Suppressor macrophage treated with lipopolysaccharide for 4 hours (primary cell): Measurements from ENCODE around the gene LPP.

Experiments
- DNase-seq: peaks from one replicate; pipeline ENCODE4 v3.0.0-alpha.2; 2020

The LPP gene

DNA sequence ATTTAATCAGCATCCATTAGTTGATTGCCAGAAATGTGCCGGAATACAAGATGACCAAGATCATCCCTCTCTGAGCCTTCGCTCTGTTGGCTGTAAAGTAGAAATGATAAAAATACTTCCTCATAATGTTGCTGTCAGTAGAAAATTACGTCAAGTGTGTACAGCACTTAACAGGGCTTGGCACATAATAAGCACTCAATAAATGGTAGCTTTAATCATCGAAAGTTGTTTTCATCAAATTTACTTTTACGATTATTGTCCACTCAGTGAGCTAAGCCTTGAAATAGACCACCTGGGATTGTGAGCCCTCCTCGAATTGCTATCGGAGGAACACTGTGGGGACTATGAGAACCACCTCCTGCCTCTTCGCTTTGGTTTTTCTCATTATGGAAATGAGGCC, 716.5 kb downstream of the LPP start:
- no peak for DNase-seq

- DNase-seq: no peak
Observed at GRCh38 chr3:188874576-188874975, 720.6 kb downstream of the LPP start.

GRCh38 chr3:188875413-188875812, 721.5 kb downstream of the LPP start:
- no peak for DNase-seq

DNA sequence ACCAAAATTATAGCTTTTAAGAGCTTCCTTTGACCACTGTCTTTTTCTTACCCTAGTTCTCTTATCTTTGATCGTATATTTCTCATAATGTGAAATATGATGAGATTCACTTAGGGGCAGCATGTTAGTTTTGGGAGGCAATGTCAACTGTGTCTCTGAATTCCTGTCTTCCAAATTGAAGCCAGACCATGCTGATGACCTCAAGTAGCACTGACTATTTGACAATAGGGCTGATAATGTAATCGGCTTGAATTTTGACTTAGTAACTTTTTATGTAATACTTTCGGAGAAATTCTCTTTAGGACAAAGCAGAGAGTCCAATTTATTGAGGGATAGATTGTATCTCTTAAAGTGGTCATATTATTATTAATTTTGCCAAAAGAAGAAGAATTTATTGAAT, 722.4 kb downstream of the LPP start:
- DNase-seq: no peak

DNA sequence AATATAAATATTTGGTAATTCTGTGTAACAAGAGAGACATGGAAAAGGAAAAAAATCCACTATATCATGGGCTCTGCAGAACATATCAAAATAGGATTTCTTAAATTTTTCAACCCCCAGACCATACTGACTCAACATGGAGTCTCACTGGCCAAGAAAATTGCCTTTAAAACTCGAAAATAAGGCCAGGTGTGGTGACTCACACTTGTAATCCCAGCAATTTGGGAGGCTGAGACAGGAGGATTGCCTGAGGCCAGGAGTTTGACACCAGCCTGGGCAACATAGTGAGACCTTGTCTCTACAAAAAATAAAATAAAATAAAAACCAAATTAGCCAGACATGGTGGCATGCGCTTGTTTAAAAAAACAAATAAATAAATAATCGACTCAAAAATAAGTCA, 723.4 kb downstream of the LPP start:
- no peak for DNase-seq

DNA sequence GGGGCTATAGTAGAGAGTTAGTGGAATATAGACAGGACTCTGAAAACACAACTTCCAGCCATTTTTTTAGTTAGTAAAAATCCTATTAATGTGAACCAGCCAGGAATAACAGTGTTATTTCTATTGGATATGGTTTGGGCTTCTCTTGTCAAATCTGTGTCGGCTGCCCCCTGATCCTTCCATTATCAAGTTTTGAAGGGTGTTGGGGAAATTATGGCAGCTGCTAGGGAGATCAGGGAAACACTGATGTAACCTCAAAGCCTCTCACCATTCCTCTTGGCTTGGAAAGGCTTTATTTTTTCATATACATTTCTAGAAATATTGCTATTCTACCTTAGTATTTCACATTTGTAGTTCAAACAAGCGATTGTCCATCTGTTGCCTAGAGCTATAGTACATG, 724.1 kb downstream of the LPP start:
- DNase-seq: no peak

- no peak for DNase-seq
Observed at GRCh38 chr3:188881954-188882641, 728.1 kb downstream of the LPP start.

- no peak for DNase-seq
Observed at GRCh38 chr3:188884299-188885043, 730.5 kb downstream of the LPP start.

DNA sequence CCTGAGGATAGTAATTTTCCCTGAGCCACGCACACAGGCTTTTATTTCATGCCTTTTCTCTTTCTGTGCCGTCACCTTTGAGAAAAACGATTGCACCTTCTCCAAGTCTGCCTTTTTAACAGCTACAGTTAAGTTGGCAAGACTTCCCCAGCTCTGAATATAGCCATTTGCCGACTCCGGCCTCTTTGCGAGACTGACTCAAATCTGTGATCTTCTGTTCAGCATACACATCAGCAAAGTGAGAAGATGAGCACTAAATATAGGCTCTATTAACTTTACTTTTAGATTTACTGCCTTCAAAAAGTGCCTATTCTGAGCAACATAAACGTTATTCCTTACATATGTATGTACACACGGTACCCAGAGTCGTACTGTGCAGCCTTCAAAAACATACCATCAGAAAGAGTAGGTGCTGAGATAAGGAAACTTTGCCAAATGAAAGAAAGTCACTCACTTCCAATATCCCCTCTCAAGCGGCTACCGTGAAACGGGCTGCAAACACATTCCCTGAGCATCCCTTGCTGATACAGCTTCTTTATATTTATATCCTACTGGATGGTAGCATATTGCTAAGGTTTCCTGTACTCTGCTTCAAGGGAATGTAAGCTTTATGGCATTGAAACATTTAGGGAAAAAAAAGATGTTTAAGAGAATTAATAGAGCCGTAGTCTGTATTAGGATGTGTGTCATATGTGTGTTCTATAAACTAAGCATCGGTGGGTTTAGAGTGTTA, 734.5 kb downstream of the LPP start:
- no peak for DNase-seq

DNA sequence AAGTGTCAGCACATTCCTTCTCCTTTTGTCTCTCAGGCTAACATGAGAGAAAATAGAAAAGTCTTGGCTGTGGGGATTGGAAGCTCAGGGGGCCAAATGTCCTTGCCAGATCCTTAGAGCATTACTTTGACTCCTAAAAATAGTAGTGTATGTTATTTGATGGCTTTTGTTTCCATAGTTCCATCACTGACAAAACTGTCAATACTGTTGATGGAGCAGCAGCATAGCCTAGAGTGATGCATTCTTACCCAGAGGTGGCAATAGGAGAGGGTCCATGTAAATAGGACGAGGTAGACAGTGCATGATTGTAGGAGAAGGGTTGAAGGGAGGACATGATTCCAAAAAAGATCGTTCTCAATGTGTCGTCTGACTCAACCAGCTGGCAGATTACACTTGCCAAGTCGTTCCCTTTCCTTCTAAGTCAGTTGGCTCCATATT, 735.1 kb downstream of the LPP start:
- no peak for DNase-seq

DNA sequence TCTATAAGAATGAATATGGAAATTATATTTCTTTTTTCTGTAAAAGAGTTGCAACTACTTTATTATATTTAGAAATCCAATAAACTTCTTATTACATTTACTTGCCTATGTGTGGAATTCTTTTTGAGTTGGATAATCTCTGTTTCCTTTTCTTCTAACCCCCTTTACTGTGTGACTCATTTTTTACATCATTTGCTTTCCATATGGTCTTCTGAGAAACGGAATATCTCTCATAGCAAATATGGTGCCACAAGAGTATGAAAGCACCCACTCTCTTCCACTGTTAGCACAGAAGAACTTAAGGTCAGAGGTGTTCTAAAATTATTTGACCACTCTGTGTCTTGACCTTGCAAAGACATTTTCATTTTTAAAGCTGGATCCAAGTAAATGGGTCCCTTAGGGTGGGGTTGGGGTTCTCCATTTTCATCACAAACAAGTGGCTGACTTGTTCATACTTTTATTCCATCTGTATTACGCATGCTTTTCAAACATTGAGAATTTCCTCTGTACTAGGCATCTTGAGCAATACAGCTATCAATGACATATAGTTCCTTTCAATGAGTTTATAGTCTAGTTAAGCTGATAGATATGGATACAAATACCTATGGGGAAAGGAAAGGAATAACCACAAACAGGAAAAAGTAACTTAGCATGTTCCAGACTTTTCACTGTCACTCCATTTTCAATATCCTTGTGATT, 736.8 kb downstream of the LPP start:
- no peak for DNase-seq

GRCh38 chr3:188899881-188900280, 745.9 kb downstream of the LPP start:
- DNase-seq: no peak

- DNase-seq: peak; percentile 70
Observed at GRCh38 chr3:188900421-188900951, 746.5 kb downstream of the LPP start.

GRCh38 chr3:188901126-188901525, 747.2 kb downstream of the LPP start:
- peak; percentile 65 for DNase-seq

GRCh38 chr3:188901671-188902287, 747.8 kb downstream of the LPP start:
- no peak for DNase-seq

GRCh38 chr3:188904670-188905069, 750.7 kb downstream of the LPP start:
- peak; percentile 21 for DNase-seq

DNA sequence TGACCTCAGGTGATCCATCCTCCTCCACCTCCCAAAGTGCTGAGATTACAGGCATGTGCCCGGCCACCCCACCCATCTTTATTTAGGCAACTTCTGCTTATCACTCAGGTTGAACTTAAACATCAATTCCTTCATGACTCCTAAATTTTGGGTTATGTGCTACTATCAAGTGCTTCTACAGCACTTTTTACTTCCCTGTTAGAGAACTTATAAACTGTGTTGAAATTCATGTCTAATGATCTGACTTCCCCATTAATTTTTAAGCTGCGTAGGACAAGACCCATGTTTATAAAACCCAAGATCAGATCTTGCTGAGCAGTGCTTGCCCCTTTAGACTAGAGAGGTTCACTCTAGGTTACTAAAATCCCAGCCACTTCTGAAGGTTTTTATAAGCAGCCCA, 751.6 kb downstream of the LPP start:
- peak; percentile 62 for DNase-seq

- no peak for DNase-seq
Observed at GRCh38 chr3:188906236-188906635, 752.3 kb downstream of the LPP start.

DNA sequence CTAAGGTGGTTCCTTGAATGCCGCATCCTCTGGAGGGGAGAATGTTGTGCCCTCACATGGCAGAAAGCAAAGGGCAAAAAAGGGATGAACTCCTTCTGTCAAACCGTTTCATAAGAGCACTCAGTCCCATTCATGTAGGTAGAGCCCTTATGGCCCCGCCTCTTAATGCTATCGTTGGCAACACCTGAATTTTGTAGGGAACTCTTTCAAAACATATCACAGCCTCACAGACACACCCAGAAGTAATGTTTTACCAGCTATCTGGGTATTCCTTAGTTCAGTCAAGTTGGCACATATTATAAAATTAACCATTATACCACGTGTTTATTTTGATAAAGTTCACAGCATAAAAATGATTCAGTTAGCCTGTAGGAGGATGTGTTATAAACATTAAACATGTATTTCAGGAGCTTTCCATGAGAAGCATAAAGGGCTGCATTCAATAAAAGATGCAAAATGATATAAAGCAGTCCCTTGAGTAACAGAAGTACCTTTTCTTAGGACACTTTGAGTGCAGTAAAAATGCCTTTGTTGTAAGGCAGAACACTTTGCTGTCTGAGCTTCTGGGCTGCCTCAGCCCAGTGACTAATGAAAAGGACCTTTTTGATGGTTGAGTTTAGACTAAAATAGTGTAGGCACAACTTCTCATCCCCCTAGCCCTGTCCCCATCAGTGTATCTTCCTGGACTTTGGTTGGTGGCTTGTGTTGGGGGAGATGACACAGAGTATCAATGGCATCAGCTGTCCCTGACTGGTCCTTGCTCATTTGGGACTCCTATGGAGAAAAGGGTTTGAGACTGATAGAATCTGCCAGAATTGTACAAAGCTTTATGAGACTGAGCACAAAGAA, 754.3 kb downstream of the LPP start:
- DNase-seq: no peak

- DNase-seq: no peak
Observed at GRCh38 chr3:188911026-188911850, 757.3 kb downstream of the LPP start.

DNA sequence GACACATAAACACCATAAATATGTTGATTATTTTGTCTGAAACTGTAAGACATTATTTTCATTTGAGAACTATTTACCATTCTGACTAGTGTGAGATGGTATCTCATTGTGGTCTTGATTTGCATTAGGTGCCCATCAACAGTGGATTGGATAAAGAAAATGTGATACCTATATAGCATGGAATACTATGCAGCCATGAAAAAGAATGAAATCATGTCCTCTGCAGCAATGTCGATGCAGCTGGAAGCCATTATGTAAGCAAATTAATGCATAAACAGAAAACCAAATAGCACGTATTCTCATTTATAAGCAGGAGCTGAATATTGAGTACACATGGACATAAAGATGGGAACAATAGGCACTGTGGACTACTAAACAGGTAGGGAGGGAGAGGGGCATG, 759.1 kb downstream of the LPP start:
- DNase-seq: no peak
